ENCODE results near the gene CEP57. TPM values are rescaled to one million over a fixed set of nuclear protein-coding genes. Genes with fewer than 3 reads are reported as not detected.
"Not testable (repeated sequence)": the region's sequence is repeated elsewhere in the genome, so short reads cannot be mapped to it uniquely, and the experiment has no call there.

The CEP57 gene
- total RNA-seq, 4 donors from 2014 or later: 41.3 to 57.7 (median 53.7) TPM

DNA sequence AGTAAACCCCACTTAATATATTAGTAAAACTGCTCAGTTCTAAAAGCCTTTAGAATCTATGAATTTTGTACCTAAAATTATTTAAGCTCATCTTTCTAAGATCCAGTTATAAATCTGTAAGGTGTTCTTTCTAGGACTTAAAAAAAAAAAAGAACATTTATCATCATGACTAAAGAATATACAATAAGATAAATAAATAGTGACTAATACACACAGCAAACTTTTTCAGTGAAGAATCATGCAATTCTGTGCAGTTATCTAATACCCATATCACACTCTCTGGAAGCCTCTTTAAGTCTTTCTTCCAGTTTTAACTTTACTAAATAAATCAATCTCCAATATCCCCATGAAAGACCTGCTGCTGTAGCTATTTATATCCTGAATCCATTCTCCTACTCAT is 59.8 kb downstream of the CEP57 start:
- Histone ChIP-seq H3K4me1 (peaks cover 0 to 9% of the 10 kb centered on the region in 2 donors), H3K27me3 (no peaks in the 10 kb centered on the region), H3K4me3 (replicated peaks in 1 of 3) (no peak overlapping the region), H3K27ac (no peak overlapping the region), H3K36me3 (peaks cover 1 to 5% of the 10 kb centered on the region in 2 donors), H3K9me3 (no peaks in the 10 kb centered on the region)
- intact Hi-C loops (cut with DNase I): no loop called here
- no peak for DNase-seq
- TF ChIP-seq, protein P1, sequence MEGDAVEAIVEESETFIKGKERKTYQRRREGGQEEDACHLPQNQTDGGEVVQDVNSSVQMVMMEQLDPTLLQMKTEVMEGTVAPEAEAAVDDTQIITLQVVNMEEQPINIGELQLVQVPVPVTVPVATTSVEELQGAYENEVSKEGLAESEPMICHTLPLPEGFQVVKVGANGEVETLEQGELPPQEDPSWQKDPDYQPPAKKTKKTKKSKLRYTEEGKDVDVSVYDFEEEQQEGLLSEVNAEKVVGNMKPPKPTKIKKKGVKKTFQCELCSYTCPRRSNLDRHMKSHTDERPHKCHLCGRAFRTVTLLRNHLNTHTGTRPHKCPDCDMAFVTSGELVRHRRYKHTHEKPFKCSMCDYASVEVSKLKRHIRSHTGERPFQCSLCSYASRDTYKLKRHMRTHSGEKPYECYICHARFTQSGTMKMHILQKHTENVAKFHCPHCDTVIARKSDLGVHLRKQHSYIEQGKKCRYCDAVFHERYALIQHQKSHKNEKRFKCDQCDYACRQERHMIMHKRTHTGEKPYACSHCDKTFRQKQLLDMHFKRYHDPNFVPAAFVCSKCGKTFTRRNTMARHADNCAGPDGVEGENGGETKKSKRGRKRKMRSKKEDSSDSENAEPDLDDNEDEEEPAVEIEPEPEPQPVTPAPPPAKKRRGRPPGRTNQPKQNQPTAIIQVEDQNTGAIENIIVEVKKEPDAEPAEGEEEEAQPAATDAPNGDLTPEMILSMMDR (IDR thresholded peaks at IDR 0.05): no peak
- TF ChIP-seq POLR2A (IDR thresholded peaks at IDR 0.05): no peak

DNA sequence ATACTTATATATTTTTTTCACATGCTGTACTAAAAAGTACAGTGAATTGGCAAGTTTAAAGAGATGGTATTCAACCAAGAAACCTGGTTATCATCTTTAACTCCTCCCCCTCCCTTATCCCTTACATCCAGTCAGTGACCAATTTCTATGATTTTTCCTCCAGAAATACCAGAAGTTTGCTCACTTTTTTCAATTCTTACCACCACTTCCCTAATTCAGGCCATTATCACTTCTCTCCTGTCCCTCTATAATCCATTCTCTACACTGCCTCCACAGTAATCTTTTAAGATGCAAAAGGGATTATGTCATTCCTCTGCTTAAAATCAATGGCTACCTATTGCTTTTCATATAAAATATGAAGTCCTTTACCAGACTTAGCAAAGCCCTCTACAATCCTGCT is 62.8 kb downstream of the CEP57 start:
- H3K36me3 ChIP-seq: peaks cover 0 to 4% of the 10 kb centered on the region in 2 donors
- intact Hi-C loops (cut with DNase I): no loop called here

DNA sequence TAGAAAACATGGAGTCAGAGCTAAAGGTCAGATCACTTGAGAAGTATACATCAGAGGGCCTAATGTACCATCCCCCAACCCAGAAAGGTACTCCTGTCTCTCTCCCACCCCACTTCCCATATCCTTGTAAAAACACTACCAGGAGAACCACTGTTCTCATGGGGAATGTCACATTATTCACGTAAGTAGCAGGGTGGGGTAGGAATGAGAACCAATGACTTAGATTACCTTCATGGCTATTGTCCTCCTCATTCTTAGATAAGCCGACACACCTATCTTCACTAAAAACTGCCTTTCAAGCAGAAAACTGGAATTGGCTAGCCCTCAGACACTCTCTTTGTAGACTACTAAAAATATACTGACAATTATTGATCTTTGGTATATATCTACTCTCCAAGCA is 63.6 kb downstream of the CEP57 start:
- 77 to 90% methylated on average over 2 of the region's 2 CpGs for WGBS, 2 donors
- peaks cover 0 to 9% of the 10 kb centered on the region in 2 donors for H3K4me1 ChIP-seq
- no peaks in the 10 kb centered on the region for H3K9me3 ChIP-seq
- DNase-seq: no peak
- no peak for TF ChIP-seq POLR2A (IDR thresholded peaks at IDR 0.05)
- TF ChIP-seq, protein P1 (IDR thresholded peaks at IDR 0.05): no peak
- intact Hi-C loops (cut with DNase I): no loop called here
- H3K4me3 ChIP-seq (replicated peaks in 1 of 3): no peak overlapping the region
- no peak overlapping the region for H3K27ac ChIP-seq
- H3K36me3 ChIP-seq: peaks cover 0 to 4% of the 10 kb centered on the region in 2 donors
- H3K27me3 ChIP-seq: no peaks in the 10 kb centered on the region

More for the DNA sequence above, 62.8 kb downstream of the CEP57 start:
- no peaks in the 10 kb centered on the region for H3K27me3 ChIP-seq
- no peak overlapping the region for H3K27ac ChIP-seq
- H3K9me3 ChIP-seq: no peaks in the 10 kb centered on the region
- TF ChIP-seq, protein P1 (IDR thresholded peaks at IDR 0.05): no peak
- no peak for TF ChIP-seq POLR2A (IDR thresholded peaks at IDR 0.05)
- no peak for DNase-seq
- H3K4me1 ChIP-seq: peaks cover 0 to 9% of the 10 kb centered on the region in 2 donors
- no peak overlapping the region for H3K4me3 ChIP-seq (replicated peaks in 1 of 3)

DNA sequence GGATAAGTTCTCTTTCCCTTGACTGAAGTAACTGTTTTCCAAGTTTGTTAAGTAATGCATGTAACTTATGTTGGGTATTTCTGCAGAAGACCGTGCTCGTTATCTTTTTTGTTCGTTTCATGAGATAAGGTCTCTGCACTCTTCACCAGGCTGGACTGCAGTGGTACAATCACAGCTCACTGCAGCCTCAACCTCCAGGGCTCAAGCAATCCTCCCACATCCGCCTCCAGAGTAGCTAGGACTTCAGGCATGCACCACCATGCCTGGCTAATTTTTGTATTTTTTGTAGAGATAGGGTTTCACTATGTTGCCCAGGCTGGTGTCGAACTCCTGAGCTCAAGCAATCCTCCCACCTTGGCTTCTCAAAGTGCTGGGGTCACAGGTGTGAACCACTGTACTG is 64.1 kb downstream of the CEP57 start:
- H3K36me3 ChIP-seq: not testable (repeated sequence)

DNA sequence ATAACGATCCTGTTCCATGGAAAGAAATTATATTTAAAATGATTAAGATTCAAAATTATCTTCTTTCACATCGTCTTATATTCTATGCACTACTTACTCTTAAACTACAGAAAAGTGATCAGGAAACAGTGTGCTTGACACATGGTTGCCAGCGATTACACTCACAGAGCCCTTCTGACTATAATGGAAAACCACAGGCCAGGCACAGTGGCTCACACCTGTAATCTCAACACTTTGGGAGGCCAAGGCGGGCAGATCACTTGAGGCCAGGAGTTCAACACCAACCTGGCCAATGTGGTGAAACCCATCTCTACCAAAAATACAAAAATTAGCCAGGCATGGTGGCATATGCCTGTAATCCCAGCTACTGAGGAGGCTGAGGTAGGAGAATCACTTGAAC is 69.7 kb downstream of the CEP57 start:
- 96 to 97% methylated on average over 4 of the region's 4 CpGs for WGBS, 2 donors
- intact Hi-C loops (cut with DNase I): not testable (repeated sequence)

More for the DNA sequence above, 64.1 kb downstream of the CEP57 start:
- H3K27ac ChIP-seq; DNase-seq; H3K27me3 ChIP-seq; intact Hi-C loops (cut with DNase I); H3K4me3 ChIP-seq (replicated peaks in 1 of 3); H3K4me1 ChIP-seq; H3K9me3 ChIP-seq: not testable (repeated sequence)
- WGBS, 2 donors: 82% methylated on average over 5 of the region's 5 CpGs

DNA sequence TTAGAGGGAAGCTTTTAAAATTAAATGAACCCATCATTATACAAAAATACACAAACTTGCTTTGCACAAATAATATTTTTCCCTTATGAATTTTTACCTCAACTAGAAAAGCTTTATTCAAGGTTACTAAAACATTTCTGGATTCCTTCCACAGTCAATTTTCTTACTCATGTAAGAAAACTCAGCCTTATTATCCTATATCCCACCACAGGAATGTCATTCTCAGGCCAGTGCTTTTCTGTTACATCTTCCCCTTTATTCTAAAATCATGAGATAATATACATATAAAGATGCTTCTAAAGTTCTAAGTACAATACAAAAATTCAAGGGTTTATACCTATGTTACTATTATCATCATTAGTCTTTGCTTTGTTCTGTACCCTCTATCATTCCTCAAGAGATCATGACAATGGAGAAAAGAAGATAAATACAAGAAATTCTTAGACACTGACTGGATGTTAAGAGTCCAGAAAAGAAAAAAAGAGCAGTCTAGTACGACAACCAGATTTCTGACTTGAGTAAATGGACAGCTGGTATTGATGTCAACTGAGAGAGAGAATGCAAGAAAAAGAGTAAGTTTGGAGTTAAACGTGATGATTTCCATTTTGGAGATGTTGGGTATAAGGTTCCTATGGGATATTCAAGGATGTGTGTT is 73.3 kb downstream of the CEP57 start:
- TF ChIP-seq POLR2A (IDR thresholded peaks at IDR 0.05): no peak
- TF ChIP-seq, protein P1 (IDR thresholded peaks at IDR 0.05): no peak
- no peaks in the 10 kb centered on the region for H3K4me1 ChIP-seq
- 92 to 94% methylated on average over 2 of the region's 2 CpGs for WGBS, 2 donors
- no peak for DNase-seq
- intact Hi-C loops (cut with DNase I): no loop called here
- H3K9me3 ChIP-seq: no peaks in the 10 kb centered on the region
- no peaks in the 10 kb centered on the region for H3K36me3 ChIP-seq
- H3K4me3 ChIP-seq (replicated peaks in 1 of 3): no peak overlapping the region
- no peaks in the 10 kb centered on the region for H3K27me3 ChIP-seq
- H3K27ac ChIP-seq: no peak overlapping the region

More for the DNA sequence above, 69.7 kb downstream of the CEP57 start:
- H3K4me3 ChIP-seq (replicated peaks in 1 of 3); H3K4me1 ChIP-seq; DNase-seq; H3K27me3 ChIP-seq; H3K9me3 ChIP-seq; H3K36me3 ChIP-seq; H3K27ac ChIP-seq: not testable (repeated sequence)

Data from thyroid gland (tissue), 4 donors.